ENCODE data around the gene THSD4.

GRCh38 chr15:71800835-71801745 lies 685.8 kb downstream of the THSD4 start:
- TF ChIP-seq EZH2 (IDR thresholded peaks at IDR 0.05; ENCODE audit: insufficient read depth, low read length) (no peak), CTCF (IDR thresholded peaks at IDR 0.05; ENCODE audit: insufficient read depth, low read depth, low read length) (peak; percentile 97)
